ENCODE results near the gene C1orf226. TPM values are rescaled to one million over a fixed set of nuclear protein-coding genes. Genes with fewer than 3 reads are reported as not detected.

Gene C1orf226
- total and polyA plus RNA-seq, 9 of the 15 experiments (the other 6 are each of a cell fraction or from before 2014, with no cell fraction given), result 0.10 to 1.4 (median 0.47) TPM

DNA sequence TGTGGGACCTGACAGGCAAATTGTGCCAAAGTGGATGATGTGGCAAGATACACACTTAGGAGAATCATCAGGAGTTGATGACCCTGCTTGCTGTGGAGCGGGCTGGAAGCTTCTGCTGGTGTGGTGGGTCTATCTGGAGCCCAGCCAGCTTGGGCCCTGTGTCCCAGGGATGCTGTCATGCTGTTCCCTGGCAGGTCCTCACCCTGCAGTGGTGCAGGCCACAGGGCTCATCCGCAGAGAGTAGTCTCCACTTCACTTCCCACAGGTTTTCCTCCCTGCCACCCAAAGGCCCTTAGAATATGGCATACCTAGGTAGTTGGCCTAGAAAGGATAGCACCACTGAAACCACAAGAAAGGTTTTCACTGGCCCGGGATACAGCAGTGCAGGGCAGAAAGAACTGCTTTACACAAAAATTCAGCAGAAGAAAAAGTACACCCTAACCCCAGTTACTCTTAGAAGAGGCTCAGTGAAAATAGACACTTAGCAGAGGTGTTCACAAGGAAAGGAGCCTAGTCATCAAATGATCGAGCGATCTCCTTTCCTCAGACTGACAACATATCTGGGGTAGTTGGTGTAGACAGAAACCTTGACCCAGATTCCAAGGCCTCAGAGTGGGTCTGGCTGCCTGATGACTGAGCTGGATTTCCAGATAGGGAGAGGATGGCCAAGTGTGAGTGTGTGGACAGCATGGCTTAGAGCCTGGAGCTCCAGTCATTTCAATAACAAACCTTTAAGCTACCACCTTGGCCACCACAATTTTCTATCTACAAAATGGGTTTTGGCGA is 1.3 kb upstream of the C1orf226 start (continued):
- TF ChIP-seq, protein P1, sequence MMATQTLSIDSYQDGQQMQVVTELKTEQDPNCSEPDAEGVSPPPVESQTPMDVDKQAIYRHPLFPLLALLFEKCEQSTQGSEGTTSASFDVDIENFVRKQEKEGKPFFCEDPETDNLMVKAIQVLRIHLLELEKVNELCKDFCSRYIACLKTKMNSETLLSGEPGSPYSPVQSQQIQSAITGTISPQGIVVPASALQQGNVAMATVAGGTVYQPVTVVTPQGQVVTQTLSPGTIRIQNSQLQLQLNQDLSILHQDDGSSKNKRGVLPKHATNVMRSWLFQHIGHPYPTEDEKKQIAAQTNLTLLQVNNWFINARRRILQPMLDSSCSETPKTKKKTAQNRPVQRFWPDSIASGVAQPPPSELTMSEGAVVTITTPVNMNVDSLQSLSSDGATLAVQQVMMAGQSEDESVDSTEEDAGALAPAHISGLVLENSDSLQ (IDR thresholded peaks at IDR 0.05), result no peak
- TF ChIP-seq, protein P2, sequence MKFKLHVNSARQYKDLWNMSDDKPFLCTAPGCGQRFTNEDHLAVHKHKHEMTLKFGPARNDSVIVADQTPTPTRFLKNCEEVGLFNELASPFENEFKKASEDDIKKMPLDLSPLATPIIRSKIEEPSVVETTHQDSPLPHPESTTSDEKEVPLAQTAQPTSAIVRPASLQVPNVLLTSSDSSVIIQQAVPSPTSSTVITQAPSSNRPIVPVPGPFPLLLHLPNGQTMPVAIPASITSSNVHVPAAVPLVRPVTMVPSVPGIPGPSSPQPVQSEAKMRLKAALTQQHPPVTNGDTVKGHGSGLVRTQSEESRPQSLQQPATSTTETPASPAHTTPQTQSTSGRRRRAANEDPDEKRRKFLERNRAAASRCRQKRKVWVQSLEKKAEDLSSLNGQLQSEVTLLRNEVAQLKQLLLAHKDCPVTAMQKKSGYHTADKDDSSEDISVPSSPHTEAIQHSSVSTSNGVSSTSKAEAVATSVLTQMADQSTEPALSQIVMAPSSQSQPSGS (CRISPR knock-in tag; IDR thresholded peaks at IDR 0.05), result peak; percentile 28; the same call in 1 of the 2 replicates
- TF ChIP-seq E2F4 (CRISPR knock-in tag; IDR thresholded peaks at IDR 0.05; ENCODE audit: low read depth), result no peak
- no peak for TF ChIP-seq ZNF740 (CRISPR knock-in tag; IDR thresholded peaks at IDR 0.05)
- no peak for TF ChIP-seq ZNF740 (tag; IDR thresholded peaks at IDR 0.05)
- no peak for TF ChIP-seq ZNF133 (CRISPR knock-in tag; IDR thresholded peaks at IDR 0.05)
- peak; percentile 76 for TF ChIP-seq MAFF (IDR thresholded peaks at IDR 0.05; ENCODE audit: low read length)
- TF ChIP-seq MAFG (tag; conservative IDR thresholded peaks at IDR 0.05), result peak; percentile 80
- no peak for TF ChIP-seq ZNF785 (CRISPR knock-in tag; IDR thresholded peaks at IDR 0.05)
- TF ChIP-seq, protein P3, sequence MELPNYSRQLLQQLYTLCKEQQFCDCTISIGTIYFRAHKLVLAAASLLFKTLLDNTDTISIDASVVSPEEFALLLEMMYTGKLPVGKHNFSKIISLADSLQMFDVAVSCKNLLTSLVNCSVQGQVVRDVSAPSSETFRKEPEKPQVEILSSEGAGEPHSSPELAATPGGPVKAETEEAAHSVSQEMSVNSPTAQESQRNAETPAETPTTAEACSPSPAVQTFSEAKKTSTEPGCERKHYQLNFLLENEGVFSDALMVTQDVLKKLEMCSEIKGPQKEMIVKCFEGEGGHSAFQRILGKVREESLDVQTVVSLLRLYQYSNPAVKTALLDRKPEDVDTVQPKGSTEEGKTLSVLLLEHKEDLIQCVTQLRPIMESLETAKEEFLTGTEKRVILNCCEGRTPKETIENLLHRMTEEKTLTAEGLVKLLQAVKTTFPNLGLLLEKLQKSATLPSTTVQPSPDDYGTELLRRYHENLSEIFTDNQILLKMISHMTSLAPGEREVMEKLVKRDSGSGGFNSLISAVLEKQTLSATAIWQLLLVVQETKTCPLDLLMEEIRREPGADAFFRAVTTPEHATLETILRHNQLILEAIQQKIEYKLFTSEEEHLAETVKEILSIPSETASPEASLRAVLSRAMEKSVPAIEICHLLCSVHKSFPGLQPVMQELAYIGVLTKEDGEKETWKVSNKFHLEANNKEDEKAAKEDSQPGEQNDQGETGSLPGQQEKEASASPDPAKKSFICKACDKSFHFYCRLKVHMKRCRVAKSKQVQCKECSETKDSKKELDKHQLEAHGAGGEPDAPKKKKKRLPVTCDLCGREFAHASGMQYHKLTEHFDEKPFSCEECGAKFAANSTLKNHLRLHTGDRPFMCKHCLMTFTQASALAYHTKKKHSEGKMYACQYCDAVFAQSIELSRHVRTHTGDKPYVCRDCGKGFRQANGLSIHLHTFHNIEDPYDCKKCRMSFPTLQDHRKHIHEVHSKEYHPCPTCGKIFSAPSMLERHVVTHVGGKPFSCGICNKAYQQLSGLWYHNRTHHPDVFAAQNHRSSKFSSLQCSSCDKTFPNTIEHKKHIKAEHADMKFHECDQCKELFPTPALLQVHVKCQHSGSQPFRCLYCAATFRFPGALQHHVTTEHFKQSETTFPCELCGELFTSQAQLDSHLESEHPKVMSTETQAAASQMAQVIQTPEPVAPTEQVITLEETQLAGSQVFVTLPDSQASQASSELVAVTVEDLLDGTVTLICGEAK (IDR thresholded peaks at IDR 0.05), result no peak
- TF ChIP-seq, protein P3 (CRISPR knock-in tag; IDR thresholded peaks at IDR 0.05), result no peak
- no peak for TF ChIP-seq SMAD3 (CRISPR knock-in tag; conservative IDR thresholded peaks at IDR 0.05)
- TF ChIP-seq ZNF316 (IDR thresholded peaks at IDR 0.05), result peak; percentile 94
- TF ChIP-seq ERF (CRISPR knock-in tag; IDR thresholded peaks at IDR 0.05), result no peak
- no peak for TF ChIP-seq MEF2A (IDR thresholded peaks at IDR 0.05; ENCODE audit: control insufficient read depth, low read depth, low read length)
